ENCODE data around the gene LIMCH1. TPM values are rescaled to one million over a fixed set of nuclear protein-coding genes. Genes with fewer than 3 reads are reported as not detected.

LIMCH1 gene
- total RNA-seq, 1 experiment from 2014 or later = 3.3 TPM

DNA sequence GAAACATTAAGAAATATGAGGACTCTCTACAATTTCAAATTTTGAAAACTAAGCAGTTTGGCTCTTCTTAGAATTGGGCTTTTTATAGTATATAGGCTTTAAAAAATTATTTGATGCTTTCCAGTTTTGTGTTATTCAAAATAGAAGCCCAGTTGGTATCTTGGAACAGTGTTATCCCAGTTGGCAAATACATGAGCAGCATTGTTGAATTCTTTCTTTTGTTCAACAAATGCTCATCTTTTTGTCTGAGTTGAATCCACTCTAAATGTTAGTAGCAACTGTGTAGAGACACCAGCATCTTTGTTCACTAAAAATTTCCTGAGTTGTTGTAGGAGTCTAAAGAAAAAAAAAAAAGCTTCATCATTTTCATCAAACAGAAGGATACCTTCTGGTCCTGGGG is 41.0 kb upstream of the LIMCH1 start:
- no peak overlapping the region for H3T11ph ChIP-seq (ENCODE audit: low read length)
- Mint-ChIP-seq H3K27me3 (ENCODE audit: low read depth) (no peaks in the 10 kb centered on the region; the same call in none of the 2 replicates), H3K36me3 (ENCODE audit: insufficient read depth in 1 of 3, low read depth in 3 of 3) (peaks cover 6 to 13% (median 8%) of the 10 kb centered on the region in 3 experiments; a peak in 6 of 7 replicates), H3K4me3 (no peak overlapping the region), H3K9me3 (peaks cover 10 to 12% of the 10 kb centered on the region in 2 experiments), H3K4me1 (peaks cover 0 to 4% of the 10 kb centered on the region in 2 experiments; a peak in 1 of 4 replicates), H3K27ac (no peak overlapping the region)
- H3K9ac ChIP-seq (ENCODE audit: extremely low read depth, insufficient read length, low read length) = no peak overlapping the region
- no peaks in the 10 kb centered on the region for H3K79me1 ChIP-seq (ENCODE audit: insufficient read depth, low read depth, low read length, poor library complexity, severe bottlenecking)
- H4K20me1 ChIP-seq (ENCODE audit: control insufficient read depth, insufficient read depth, insufficient read length) = no peaks in the 10 kb centered on the region
- no peak overlapping the region for H3K56ac ChIP-seq (ENCODE audit: insufficient read length, low read depth, low read length)
- no peak overlapping the region for H2BK120ac ChIP-seq (ENCODE audit: low read depth, low read length, poor library complexity, severe bottlenecking)
- H4K91ac ChIP-seq (ENCODE audit: insufficient read length, low read depth, low read length) = no peak overlapping the region
- H3K4me1 ChIP-seq (ENCODE audit: insufficient read depth, low read length) = no peaks in the 10 kb centered on the region
- H3K14ac ChIP-seq (ENCODE audit: insufficient read depth, low read length) = no peak overlapping the region
- H3K23ac ChIP-seq (ENCODE audit: insufficient read length, low read depth, low read length) = no peak overlapping the region
- H3K79me2 ChIP-seq (ENCODE audit: insufficient read depth, low read length) = no peaks in the 10 kb centered on the region
- H3K23me2 ChIP-seq (ENCODE audit: insufficient read length, low read depth, low read length, poor library complexity, severe bottlenecking) = no peaks in the 10 kb centered on the region
- no peaks in the 10 kb centered on the region for H3K27me3 ChIP-seq (ENCODE audit: insufficient read depth, low read length)
- H2AK5ac ChIP-seq (ENCODE audit: insufficient read length, low read length) = no peak overlapping the region
- no peak overlapping the region for H2AFZ ChIP-seq (ENCODE audit: low read length)
- H3K18ac ChIP-seq (ENCODE audit: insufficient read length, low read depth, low read length) = no peak overlapping the region
- no peaks in the 10 kb centered on the region for H3K9me3 ChIP-seq (ENCODE audit: control insufficient read depth, low read depth, low read length)
- H4K8ac ChIP-seq (replicated peaks; ENCODE audit: insufficient read length, low read depth, low read length) = no peak overlapping the region
- H2BK12ac ChIP-seq (ENCODE audit: insufficient read length, low read depth, low read length) = no peak overlapping the region
- no peak overlapping the region for H3K4ac ChIP-seq (ENCODE audit: low read depth, low read length)
- DNase-seq = no peak
- no peak overlapping the region for H2BK20ac ChIP-seq (ENCODE audit: low read depth, low read length, poor library complexity, severe bottlenecking)
- H3K27ac ChIP-seq (ENCODE audit: insufficient read length, low read depth, low read length) = no peak overlapping the region
- H3K4me2 ChIP-seq (ENCODE audit: insufficient read depth, insufficient read length, low read length) = no peak overlapping the region
- H2BK15ac ChIP-seq (ENCODE audit: low read depth, low read length) = no peak overlapping the region
- H2BK5ac ChIP-seq (ENCODE audit: insufficient read length, low read length) = no peak overlapping the region
- TF ChIP-seq, protein P1, sequence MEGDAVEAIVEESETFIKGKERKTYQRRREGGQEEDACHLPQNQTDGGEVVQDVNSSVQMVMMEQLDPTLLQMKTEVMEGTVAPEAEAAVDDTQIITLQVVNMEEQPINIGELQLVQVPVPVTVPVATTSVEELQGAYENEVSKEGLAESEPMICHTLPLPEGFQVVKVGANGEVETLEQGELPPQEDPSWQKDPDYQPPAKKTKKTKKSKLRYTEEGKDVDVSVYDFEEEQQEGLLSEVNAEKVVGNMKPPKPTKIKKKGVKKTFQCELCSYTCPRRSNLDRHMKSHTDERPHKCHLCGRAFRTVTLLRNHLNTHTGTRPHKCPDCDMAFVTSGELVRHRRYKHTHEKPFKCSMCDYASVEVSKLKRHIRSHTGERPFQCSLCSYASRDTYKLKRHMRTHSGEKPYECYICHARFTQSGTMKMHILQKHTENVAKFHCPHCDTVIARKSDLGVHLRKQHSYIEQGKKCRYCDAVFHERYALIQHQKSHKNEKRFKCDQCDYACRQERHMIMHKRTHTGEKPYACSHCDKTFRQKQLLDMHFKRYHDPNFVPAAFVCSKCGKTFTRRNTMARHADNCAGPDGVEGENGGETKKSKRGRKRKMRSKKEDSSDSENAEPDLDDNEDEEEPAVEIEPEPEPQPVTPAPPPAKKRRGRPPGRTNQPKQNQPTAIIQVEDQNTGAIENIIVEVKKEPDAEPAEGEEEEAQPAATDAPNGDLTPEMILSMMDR (conservative IDR thresholded peaks at IDR 0.05) = no peak
- no peak overlapping the region for H4K5ac ChIP-seq (ENCODE audit: insufficient read length, low read depth, low read length)
